ENCODE measurements around the gene COMT.

DNA sequence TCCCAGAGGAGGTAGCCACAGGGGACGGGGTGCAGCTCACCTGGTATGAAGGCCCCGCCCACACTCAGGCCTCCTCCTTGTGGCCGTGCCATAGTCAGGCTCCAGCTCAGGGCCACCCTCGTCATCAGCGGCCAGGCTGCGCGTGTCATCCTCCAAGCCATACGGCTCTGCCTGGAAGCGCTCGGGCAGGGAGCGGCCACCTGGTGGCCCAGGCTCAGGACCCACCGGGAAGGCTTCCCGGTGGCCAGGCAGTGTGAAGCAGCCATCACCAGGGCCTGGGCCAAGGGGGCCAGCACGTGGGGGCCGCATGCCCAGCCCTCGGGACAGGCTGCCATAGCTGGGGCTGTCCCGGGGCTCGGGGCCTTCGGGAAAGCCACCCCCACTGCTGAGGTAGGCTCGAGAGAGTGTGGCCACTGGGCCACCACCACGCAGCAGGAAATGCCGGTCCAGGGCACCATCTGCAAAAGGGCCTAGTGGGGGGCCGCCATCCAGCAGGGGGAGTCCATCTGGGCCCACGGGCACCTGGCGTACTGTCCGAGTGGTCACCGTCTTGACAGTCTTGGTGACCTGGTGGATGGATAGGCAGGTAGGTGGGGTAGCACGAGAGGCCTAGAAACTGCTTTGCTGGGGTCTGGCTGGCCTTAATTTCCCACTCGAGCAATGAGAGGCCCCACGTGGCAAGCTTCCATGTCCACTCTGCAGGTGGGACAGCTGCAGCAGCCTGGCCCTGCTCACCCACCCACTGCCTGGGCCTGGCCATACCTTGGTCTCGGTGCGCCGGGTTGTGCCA lies 39.8 kb downstream of the COMT start:
- TF ChIP-seq, protein P1, sequence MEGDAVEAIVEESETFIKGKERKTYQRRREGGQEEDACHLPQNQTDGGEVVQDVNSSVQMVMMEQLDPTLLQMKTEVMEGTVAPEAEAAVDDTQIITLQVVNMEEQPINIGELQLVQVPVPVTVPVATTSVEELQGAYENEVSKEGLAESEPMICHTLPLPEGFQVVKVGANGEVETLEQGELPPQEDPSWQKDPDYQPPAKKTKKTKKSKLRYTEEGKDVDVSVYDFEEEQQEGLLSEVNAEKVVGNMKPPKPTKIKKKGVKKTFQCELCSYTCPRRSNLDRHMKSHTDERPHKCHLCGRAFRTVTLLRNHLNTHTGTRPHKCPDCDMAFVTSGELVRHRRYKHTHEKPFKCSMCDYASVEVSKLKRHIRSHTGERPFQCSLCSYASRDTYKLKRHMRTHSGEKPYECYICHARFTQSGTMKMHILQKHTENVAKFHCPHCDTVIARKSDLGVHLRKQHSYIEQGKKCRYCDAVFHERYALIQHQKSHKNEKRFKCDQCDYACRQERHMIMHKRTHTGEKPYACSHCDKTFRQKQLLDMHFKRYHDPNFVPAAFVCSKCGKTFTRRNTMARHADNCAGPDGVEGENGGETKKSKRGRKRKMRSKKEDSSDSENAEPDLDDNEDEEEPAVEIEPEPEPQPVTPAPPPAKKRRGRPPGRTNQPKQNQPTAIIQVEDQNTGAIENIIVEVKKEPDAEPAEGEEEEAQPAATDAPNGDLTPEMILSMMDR (IDR thresholded peaks at IDR 0.05) = no peak
- TF ChIP-seq EP300 (IDR thresholded peaks at IDR 0.05) = no peak
